ENCODE data around the gene MDFIC. TPM values are rescaled to one million over a fixed set of nuclear protein-coding genes. Genes with fewer than 3 reads are reported as not detected.
A peak's percentile ranks its signal among the peaks of the same experiment; 100 is the strongest.

Gene MDFIC
- total RNA-seq = 10 to 100 TPM; 10.4 to 29.5 (median 13.0) TPM
- long read RNA-seq, donor 1, full-length matches to known transcripts = 35 of 48 reads
- long read RNA-seq, donor 1, partial matches to known transcripts = 4 of 48 reads
- long read RNA-seq, donor 1, other reads (novel, unspliced or antisense) = 9 of 48 reads
- long read RNA-seq, donor 2 = 0 reads

DNA sequence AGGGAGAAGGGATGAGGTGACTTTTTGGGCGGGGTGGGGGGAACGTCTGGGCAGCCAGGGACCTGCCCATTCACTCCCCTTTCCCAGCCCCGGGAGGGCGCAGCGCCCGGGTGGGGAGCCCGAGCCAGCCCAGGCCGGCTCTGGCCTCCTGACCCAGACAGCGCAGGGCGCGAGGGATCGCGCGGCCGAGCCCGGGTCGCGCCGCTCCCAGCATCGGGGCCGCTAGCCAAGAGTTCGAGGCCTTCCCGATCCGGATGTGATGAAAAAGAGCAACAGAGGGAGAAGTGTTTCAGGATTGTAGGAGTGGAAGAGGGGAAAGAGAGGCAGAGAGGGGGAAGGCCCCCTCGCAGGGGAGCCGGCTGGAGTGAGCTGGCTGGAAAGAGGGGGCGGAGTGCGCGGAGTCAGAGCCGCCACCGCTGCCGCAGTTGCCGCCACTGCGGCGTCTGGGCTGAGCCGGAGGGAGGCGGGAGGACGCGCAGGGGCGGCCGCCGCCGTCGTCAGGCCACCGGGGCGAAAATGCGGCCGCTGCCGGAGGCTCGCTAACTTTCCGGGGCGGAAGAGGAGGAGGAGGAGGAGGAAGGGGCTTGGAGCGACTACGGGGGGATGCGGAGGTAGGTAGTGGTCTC lies at the start of gene MDFIC:
TSS of gene MDFIC (plus strand) at position 69 of the 626 bp plus-strand sequence. CDS start 940 bp downstream, outside the sequence.
- intact Hi-C loops (cut with DNase I, micrococcal nuclease) = no loop called here
- Histone ChIP-seq H3K4me1 (ENCODE audit: low read depth) (peaks cover 7% of the 10 kb centered on the region), H3K4me3 (peak within 1 kb of the TSS; percentile 33), H3K36me3 (ENCODE audit: low read depth) (no peaks in the 10 kb centered on the region), H3K9me3 (no peaks in the 10 kb centered on the region)
- peak; percentile 78 for ATAC-seq
- no peak for TF ChIP-seq CTCF (IDR thresholded peaks at IDR 0.05)
- peak; percentile 41 to 68 (median 65) for DNase-seq

- no peaks in the 10 kb centered on the region for H3K9me3 ChIP-seq
- intact Hi-C loops (cut with DNase I, micrococcal nuclease) = no loop called here
- no peak for TF ChIP-seq CTCF (IDR thresholded peaks at IDR 0.05)
- ATAC-seq (no peak), DNase-seq (no peak)
- no peaks in the 10 kb centered on the region for H3K4me1 ChIP-seq (ENCODE audit: low read depth)
- no peaks in the 10 kb centered on the region for H3K36me3 ChIP-seq (ENCODE audit: low read depth)
- H3K4me3 ChIP-seq = no peak overlapping the region
Measured at GRCh38 chr7:114874170-114874569, 47.7 kb upstream of the MDFIC start.

DNA sequence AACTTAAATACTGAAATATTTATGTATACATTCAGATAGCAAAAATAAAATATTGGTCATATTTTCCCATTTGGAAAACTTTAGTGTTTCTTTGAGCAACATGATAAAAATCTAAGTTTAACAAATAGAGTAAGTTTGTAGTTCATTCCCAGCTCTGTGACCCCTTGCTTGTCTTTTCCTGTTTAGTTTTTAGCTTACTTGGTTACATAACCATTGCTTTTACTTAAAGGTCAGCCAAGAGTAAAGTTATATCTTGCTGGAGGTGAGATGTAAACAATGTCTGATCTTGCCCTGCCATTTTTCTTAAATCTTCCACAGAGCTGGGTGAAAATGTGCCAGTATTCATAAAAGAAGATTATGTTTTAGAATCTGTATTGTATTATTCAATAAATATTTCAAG lies 46.7 kb upstream of the MDFIC start:
- H3K36me3 ChIP-seq (ENCODE audit: low read depth) = no peaks in the 10 kb centered on the region
- DNase-seq = no peak
- intact Hi-C loops (cut with DNase I, micrococcal nuclease) = no loop called here
- no peak for TF ChIP-seq CTCF (IDR thresholded peaks at IDR 0.05)
- no peaks in the 10 kb centered on the region for H3K4me1 ChIP-seq (ENCODE audit: low read depth)
- peaks cover 2% of the 10 kb centered on the region for H3K9me3 ChIP-seq
- H3K4me3 ChIP-seq = no peak overlapping the region
- no peak for ATAC-seq

DNA sequence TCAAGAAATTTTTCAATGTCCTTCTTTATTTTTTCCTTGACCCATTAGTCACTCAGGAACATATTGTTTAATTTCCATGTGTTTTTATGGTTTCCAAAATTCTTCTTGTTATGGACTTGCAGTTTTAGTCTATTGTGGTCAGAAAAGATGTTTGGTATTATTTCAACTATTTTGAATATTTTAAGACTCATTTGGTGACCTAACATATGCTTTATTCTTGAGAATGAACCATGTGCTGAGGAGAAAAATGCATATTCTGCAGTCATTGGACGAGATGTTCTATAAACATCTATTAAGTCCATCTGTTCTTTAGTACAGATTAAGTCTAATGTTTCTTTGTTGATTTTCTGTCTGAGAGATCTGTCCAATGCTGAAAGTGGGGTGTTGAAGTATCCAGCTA lies 42.3 kb upstream of the MDFIC start:
- Histone ChIP-seq H3K4me3 (no peak overlapping the region), H3K4me1 (ENCODE audit: low read depth) (no peaks in the 10 kb centered on the region), H3K9me3 (peaks cover 3% of the 10 kb centered on the region), H3K36me3 (ENCODE audit: low read depth) (no peaks in the 10 kb centered on the region)
- no peak for DNase-seq
- TF ChIP-seq CTCF (IDR thresholded peaks at IDR 0.05) = no peak
- intact Hi-C loops (cut with DNase I, micrococcal nuclease) = no loop called here
- no peak for ATAC-seq

DNA sequence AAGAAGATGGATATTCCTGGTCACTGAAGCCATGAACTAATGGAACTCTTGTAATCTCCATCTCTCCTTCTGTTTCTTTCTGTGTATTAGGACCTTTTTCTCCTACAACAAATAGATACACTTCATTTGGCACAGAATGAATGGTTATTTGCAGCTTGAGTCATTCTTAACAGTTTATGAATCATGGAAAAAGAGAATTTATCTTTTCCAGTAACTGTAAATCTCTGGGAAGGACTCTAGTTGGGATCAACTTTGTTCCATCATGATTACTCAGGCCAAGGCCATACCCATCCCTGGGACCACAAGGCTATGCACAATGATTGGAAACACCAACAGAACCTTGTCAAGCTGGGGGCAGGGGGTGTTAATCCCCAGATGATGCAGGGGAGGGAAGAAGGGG lies 36.1 kb upstream of the MDFIC start:
- no peak for TF ChIP-seq CTCF (IDR thresholded peaks at IDR 0.05)
- intact Hi-C loops (cut with DNase I, micrococcal nuclease) = no loop called here
- Histone ChIP-seq H3K36me3 (ENCODE audit: low read depth) (no peaks in the 10 kb centered on the region), H3K4me3 (no peak overlapping the region), H3K4me1 (ENCODE audit: low read depth) (no peaks in the 10 kb centered on the region), H3K9me3 (no peaks in the 10 kb centered on the region)
- DNase-seq (no peak), ATAC-seq (no peak)
